ENCODE results near the gene CHD2.

Gene CHD2

DNA sequence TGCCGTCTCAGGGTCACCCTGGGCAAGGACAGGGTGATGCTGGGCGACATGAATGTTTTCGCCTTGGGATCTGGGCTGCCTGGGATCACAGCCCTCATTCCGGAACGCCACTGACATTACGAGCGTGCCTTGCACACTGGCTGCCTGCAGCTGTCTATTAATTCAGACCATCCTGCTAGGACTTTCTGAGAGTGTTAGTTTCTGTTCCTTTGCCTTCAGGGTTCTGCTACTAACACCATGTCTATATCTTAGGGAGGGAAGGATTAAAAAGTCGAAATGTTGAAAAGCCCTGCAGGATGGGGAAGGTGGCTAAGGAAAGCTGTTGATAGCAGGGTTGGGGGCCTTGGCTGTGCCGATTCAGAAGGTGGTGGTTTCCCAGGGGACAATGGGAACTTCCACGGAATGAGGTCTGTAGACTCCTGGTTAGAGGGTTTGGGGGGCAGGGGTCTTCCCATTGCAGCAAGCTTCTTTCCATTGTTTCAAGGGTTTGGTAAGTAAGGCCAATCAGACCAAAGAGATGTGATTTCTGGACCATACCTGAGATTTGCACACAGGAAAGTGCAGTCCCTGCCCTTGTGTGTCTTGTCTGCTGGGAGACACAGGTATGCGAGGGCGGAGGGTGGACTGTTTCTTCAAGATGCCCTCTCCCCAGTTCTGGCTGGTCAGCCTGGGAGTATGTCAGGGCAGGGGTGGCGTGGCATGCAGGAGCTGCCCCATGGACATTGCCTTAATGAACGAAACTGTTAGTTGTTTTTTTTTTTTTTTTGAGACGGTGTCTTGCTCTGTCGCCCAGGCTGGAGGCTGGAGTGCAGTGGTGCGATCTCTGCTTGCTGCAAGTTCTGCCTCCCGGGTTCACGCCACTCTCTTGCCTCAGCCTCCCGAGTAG, 137.9 kb downstream of the CHD2 start:
- peak; percentile 14 for DNase-seq

DNA sequence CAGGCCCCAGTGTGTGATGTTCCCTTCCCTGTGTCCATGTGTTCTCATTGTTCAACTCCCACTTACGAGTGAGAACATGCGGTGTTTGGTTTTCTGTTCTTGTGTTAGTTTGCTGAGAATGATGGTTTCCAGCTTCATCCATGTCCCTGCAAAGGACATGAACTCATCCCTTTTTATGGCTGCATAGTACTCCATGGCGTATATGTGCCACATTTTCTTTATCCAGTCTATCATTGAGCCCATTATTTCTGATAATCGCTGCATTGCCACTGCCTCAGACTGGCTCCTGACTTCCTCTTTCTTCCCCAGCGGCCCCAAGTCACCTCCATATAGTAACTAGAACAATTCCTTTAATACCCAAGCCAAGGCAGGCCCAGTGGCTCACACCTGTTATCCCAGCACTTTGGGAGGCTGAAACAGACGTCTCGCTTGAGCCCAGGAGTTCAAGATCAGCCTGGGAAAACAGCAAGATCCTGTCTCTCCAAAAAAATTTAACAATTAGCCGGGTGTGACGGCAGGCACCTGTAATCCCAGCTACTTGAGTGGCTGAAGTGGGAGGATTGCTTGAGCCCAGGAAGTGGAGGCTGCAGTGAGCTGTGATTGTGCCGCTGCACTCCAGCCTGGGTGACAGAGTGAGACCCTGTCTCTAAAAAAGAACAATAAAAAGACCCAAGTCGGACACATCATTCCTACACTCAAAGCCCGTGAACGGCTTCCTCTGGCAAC, 139.6 kb downstream of the CHD2 start:
- peak; percentile 5 for DNase-seq

DNA sequence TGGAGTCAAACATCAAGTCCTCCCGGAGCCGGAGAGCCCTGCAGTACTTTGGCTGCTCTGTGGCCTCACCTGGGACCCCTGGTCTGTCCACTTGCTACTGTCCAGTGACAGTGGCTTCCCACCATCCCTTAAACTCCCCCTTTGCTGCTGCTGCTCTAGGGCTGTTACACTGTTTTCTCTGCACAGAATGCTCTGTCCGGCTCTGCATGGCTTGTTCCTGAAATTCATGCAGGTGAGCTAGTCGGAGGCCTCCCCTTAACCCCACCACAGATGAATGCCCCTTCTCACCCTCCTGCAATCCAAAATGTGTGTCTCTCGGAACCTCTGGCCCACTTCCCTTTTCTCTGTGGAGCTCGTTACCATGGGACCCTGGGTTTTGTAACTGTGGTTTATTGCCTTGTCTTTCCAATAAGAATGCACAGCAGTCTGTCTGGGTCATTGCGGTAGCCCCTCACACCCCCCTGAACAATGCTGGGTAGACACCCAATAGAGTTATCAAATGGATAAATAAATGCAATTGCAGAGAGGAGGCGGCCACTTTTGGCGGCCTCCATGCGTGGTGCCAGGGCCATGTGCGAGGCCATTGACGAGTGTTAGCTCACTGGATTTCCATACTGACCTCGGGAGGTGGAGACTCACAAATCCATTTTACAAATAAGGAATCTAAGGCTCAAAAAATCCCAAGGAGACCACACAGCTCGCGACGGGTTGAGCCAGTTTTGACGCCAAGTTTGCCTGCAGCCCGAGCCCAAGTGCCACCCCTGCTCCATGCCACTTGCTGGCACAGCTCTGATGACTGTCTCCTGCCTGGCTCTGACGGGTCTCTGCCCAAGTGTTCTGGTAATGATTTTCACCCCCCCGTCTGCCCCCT, 140.4 kb downstream of the CHD2 start:
- DNase-seq = no peak

DNA sequence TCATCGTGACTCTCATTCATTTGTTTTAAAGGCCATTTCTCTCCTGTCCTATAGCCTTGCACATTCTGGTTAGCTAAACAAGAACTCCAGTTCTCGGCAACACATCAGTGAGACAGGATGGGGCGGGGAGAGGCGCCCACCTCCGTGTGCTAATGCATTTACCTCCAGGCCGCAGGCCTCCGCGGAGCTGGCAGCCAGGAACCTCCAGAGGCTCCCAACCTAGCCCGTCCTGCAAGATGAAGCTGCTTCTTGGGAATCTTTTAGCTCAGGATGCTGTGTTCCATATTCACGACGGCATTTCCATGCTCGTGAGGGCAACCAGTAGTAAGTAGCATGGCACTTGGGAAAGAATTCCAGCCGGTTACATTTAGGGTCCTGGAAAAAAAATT, 141.0 kb downstream of the CHD2 start:
- DNase-seq = no peak

DNA sequence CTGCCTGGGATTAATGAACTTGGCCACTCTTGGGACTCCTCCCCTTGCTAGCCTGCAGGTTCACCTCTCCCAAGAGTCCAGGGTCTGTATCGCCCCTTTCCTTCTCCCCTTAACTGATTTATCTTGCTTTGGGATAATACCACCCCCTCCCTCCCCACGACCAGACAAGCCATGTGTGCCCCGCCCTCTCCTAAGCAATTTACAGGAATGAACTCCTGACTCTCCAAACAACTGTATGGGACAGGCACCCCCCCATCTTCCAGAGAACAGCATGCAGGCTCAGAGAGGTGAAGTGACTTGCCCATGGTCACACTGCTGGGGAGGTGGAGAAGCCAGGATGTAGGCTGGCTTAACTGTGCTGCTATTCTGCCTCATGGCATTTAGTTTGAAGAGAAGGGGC, 142.1 kb downstream of the CHD2 start:
- DNase-seq = no peak

DNA sequence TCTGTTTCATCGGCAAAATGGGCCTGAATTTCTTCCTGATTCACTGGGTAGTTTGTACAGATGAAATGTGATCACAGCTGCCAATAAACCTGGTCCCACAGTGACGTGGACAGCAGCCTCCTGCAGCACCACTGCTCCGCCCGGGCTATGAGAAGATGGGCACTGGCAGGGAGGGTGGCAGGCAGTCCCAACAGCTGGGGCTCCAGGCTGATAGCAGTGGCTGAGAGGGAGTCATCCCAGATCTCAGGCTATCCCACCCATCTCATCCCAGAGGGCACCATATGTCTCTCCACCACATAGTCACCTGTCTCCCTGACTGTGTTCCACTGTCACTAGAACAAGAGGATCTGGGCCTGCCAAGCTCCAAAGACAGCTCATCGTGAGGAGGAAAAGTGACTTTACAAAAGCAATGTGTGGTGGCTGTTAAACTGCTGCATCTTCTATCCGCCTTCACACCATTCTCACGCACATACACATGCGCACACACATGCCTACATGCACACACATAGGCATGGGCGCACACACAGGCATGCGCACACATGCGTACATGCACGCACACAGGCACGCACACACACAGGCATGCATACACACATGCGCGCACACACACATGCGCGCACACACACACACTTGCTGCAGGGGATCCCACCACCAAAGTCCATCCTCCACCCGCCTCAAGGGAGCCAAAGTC, 142.7 kb downstream of the CHD2 start:
- DNase-seq = no peak

DNA sequence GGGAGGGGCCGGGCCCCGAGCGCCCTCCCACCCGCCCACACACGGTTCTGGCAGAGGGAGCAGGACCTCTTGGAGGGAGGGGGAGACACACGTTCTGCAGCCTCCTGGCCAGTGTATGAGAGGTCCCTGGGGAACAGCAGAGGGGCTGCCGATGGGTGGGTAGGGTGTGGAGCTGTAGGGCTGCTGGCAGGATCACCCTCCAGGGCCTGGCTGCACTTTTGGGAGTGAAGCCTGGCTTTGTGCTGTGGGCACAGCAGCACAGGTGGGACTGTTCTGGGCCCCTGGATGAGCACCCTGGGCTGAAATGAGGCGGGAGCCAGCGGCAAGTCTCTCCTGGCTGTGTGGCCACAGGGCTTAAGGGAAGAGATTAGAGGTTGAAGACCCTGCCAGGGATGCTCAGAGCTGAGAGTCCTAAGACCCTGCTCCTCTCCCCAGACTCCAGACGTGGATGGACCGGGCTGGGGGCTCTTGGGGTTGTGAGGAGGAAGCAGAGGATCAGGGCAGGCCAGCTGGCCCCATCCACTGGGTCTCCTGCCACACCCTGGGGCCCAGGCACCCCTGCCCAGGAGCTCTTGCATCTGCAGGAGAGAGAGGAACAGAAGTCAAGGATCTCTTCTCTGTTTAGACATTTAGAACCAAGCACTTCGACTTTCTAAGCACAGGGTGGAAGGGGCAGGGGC, 143.6 kb downstream of the CHD2 start:
- DNase-seq = no peak

DNA sequence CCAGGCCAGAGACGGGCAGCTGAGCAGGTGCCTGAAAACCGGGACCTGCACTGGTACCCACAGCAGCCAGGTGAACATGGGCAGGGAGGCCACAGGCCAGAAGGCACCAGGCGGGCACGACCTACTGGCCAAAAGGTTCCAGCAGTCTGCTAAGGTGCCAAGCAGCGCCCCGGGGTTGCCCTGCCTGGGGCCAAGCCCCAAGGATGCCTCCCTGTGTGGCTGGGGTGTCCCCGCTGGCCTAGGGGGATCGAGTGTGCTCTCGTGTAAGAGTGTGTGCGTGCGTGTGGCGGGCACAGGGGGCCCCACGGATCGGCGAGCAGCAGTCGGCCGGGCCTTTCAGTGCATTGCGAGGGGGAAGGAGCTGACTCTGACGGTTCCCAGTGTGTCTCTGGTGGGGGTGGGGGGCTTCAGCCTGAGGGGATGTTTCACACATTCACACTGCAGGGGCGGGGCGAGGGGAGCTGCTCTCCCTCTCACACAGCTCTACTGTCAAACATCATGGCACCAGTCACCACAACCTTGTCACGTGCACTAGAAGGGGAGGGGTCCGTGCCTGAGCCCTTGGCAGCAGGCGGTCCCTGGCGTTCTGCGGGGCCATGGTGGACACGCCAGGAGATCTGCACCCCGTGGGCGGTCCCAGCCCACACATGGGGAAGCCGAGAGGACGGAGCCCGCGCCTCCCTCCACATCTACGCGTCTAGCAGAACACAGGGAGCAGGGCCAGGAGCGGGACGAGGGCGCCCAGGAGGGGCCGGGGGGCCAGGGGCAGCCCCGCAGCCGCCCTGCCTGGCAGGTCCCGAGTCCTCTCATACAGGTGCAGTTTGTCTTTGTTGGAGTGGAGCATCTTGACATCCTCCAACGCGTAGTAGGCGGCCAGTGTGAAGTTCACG, 144.4 kb downstream of the CHD2 start:
- no peak for DNase-seq

DNA sequence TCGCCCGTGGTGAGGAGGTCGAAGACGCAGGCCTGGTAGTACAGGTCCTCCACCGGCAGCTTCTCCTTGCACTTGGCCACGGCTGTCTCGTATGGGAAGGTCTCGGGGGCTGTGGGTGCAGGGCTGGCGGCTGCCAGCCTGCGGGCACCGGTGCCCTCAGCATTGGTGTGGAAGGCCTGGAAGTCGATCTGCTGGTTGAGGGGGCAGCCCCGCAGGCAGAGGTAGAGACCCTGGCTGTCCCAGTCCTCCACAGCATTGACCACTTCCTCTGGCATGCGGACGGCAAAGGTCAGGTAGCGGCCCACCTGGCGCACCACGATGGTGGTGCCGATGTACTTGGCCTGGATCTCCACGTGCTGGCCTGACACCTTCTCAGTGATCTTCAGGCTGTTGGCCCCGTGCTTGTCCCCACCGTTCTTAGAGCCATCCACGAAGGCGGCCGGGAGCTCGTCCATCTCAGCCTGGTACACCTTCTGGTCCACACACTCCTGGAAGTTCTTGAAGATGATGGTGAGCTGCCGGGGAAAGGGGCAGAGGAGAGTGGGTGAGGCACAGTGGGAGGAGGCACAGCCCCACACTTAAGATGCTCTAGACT, 145.2 kb downstream of the CHD2 start:
- no peak for DNase-seq

DNA sequence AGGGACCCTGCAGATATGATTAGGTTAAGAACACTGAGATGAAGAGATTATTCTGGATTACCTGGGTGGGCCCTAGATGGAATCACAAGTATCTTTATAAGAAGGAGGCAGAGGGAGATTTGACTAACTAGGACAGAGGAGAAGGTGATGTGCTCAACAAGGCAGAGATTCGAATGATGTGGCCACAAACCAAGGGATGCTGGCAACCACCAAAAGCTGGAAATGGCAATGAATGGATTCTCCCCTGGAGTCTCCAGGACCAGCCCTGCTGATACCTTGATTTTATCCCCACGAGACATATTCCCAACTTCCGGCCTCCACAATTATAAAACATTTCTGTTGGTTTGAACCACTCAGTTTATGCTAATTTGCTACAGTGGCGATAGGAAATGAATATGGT, 146.0 kb downstream of the CHD2 start:
- DNase-seq = no peak

DNA sequence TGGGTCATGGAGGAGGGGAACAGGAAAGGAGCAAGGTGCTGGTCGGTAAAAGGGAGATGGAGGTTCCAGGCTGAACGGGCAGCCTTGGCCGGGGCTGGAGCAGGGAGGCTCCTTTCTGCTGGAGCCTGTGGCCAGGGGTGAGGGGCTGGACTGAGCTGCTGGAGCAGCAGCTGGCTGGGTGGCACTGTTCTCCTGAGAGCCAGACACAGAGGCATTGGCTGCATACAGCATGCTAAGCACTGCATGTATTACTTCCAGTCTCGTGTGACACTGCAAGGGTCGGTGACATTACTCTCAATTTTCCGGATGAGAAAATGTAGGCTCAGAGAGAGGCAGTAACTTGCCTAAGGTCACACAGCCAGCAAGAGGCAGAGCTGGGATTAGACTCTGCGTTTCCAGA, 146.6 kb downstream of the CHD2 start:
- DNase-seq = no peak

DNA sequence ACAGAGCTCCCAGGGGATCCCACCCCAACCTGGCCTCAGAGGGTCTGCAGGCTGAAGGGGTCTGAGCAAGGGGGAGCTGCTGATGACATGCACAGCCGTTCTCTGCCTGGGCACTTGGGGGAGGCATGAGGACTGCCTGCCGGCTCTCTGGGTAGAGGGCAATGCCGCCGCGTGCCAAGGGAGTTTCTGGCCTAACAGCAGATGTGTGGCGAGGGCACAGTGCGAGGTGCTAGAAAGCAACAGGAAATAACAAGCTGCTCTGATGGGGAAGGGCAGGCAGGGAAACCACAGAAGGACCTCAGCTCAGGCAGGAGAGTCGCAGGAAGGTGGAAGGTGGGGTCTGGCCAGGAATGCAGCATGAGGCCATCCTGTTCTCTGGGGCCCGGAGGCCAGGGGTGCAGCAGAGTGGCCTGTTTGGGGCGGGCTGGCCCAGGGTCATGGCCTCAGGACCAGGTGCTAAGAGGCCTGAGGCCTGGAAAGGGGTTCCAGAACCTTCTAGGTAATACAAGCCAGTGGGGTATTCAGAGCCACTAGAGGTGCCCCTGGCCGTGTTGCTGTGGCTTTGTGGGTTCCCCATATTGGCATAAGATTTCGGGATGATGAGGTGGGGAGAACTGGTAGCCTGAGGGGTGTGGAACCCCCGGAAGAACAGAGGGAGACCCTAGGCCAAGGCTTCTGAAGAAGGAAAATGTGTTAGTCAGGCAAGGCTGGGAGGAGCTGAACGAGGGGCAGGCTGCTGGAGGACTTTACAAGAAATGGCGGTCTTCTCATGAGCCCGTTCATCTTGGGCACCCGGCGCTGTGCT, 147.7 kb downstream of the CHD2 start:
- no peak for DNase-seq

DNA sequence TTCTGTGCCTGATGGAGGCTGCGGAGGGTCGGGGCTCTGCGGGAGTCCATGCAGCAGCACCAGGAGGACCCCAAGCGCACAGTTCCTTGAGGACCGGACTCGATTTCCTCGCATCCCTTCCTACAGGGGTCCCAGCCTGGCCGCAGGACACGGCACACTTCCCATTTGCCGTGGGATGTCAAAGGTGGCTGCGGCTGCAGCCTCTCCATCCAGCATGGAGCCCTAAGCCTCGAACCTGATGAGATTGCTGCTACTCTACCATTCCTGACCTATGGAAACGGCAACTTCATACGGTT, 148.2 kb downstream of the CHD2 start:
- DNase-seq = no peak

DNA sequence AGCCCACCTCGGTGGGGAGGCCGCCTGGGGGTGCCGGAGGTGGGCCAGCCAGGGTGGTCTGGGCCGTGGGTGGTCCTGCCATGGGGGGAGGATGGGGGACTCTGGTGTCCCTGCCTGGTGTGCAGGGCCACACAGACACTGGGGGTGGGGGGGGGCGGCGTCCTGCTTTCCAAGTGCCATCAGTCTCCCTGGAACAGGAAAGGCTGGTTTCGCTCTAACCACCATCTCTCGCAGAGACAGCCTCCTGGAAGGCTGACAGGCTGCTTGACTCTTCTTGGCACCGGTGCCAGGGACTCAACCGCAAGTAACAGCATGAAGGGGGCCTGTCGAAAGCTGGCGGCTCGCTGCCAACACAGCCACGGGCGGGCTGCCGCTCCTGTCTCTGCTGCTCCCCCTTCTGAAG, 148.6 kb downstream of the CHD2 start:
- DNase-seq = peak; percentile 82

DNA sequence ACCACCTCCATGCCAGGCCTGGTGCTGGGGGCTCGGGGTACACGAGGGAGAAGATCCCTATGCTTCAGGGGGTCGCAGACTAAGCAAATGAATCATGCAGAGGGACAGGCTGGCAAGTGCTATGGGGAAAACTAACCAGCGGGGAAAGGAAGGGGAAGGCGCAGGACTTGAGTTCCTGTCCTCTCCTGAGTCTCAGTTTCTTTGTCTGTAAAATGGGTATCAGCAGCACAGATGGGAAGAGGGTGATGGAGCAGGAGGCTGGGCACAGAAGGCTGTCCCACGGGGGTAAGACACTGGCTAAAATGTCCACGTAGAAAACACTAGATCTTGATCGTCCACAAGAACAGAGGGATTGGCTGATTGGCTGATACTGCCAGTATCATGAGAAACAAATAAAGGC, 149.1 kb downstream of the CHD2 start:
- no peak for DNase-seq

DNA sequence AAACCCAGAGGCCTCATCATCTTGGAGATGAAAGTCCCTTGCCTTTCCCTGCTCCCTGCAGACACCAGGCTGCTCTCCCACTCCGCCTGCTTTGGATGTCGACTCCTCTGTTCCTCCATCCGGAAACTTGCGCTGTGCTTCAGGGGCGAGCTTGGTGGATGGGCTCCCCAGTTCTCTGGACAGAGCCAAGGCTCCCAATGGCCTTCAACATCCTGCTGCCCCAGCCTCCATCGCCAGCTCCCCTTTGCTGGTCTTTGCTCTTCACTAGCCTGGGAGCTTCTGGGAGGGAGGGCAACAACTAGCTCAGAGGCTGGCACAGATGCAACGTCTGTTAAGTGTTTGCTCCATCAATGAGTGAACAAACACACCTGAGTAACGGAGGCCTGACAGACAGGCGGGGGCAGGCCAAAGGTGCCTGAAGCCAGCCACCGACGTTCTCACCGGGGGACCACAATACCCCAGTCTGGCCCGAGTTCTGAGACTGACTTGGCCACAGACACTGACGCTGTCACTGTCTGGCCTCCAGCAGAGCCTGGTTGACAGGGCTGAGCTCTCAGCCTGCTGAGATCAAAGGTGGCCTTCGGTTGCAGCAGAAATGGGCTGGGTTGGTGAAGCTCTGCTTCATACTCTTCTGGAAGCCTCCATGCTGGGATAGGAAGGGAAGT, 149.9 kb downstream of the CHD2 start:
- no peak for DNase-seq

DNA sequence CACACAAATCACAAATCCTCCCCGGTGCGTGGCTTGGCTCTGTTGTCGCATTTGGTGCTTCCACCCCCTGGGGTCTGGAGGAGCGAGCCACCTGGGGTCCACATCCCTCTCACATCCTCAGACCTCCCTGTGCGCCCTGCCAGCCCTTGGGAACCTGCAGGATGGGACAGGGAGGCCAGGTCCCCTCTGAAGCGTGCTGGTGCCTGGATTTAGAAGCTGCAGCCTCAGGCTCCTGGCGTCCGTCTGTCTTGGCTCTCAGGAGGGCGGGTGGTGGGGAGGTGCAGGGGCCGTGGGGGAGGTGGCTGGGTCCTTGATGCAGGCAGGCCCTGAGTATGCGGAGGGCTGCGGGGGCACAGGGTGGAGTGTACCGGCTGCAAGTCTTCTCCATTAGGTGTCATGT, 150.5 kb downstream of the CHD2 start:
- DNase-seq = no peak

DNA sequence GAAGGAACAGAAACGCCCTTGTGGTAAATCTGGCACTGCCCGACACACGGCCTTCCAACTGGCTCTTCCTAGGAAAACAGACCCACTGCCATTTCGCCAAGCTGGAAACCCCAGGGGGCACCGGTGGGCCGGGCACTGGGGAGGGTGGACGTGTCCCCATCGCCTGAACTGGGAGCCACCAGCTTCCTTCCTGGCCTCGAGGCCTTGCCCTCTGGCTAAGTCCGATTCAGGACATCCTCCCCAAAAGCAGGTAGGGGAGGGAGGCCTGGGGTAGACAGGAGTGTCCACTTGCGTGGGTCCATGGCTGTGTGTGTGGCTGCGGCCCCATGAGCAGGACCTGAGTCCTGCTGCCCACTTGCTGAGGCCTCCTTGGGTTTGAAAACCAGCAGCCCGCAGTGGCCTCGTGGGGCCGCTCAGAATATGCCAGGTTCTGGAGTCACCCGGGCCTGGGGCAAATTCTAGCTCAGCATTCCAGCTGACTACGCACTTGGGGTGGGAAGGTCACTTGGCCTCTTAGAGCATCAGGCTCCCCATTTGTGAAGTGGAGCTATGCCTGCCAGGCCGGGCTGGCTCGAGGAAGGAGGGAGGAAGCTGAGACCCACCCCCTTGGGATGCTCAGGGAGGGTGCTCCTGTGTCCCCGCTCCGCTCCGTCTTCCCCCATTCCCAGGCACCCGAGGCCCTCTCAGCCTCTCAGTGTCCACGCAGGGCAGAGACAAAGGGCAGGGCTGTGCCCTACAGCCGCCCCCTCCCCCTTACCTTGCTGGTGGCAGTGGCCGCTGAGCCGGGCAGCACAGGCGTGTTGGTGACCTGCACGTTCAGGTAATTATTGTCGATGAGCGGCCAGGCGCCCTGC, 151.3 kb downstream of the CHD2 start:
- DNase-seq = no peak

Data from femur (tissue), 1 donor.